Measurements from ENCODE around the gene SLC10A1.
"Not testable (repeated sequence)": the region's sequence is repeated elsewhere in the genome, so short reads cannot be mapped to it uniquely, and the experiment has no call there.

SLC10A1 gene

GRCh38 chr14:69820991-69821390 lies 23.9 kb upstream of the SLC10A1 start:
- no peak overlapping the region for H3K4me3 ChIP-seq (ENCODE audit: low read depth, low read length)
- in situ Hi-C loops (cut with HindIII; ENCODE audit: low sequenced_read_pairs), result no loop called here
- DNase-seq (ENCODE audit: low read depth, low spot score), result no peak
- no peak for TF ChIP-seq CTCF (IDR thresholded peaks at IDR 0.05; ENCODE audit: low read depth, low read length)

GRCh38 chr14:69819607-69820006 lies 22.6 kb upstream of the SLC10A1 start:
- in situ Hi-C loops (cut with HindIII; ENCODE audit: low sequenced_read_pairs), result no loop called here
- H3K4me3 ChIP-seq (ENCODE audit: low read depth, low read length), result no peak overlapping the region
- DNase-seq (ENCODE audit: low read depth, low spot score), result no peak
- TF ChIP-seq CTCF (IDR thresholded peaks at IDR 0.05; ENCODE audit: low read depth, low read length), result no peak

- in situ Hi-C loops (cut with HindIII; ENCODE audit: low sequenced_read_pairs), result no loop called here
- peak; percentile 72 for TF ChIP-seq CTCF (IDR thresholded peaks at IDR 0.05; ENCODE audit: low read depth, low read length)
- H3K4me3 ChIP-seq (ENCODE audit: low read depth, low read length), result no peak overlapping the region
- DNase-seq (ENCODE audit: low read depth, low spot score), result peak; percentile 68
Observed at GRCh38 chr14:69818758-69819191, 21.7 kb upstream of the SLC10A1 start.

GRCh38 chr14:69816216-69816615 lies 19.2 kb upstream of the SLC10A1 start:
- no peak for TF ChIP-seq CTCF (IDR thresholded peaks at IDR 0.05; ENCODE audit: low read depth, low read length)
- in situ Hi-C loops (cut with HindIII; ENCODE audit: low sequenced_read_pairs), result no loop called here
- H3K4me3 ChIP-seq (ENCODE audit: low read depth, low read length), result no peak overlapping the region
- no peak for DNase-seq (ENCODE audit: low read depth, low spot score)

GRCh38 chr14:69815556-69815955 lies 18.5 kb upstream of the SLC10A1 start:
- no peak for TF ChIP-seq CTCF (IDR thresholded peaks at IDR 0.05; ENCODE audit: low read depth, low read length)
- H3K4me3 ChIP-seq (ENCODE audit: low read depth, low read length), result no peak overlapping the region

GRCh38 chr14:69814397-69814796 lies 17.4 kb upstream of the SLC10A1 start:
- DNase-seq (ENCODE audit: low read depth, low spot score), result no peak
- H3K4me3 ChIP-seq (ENCODE audit: low read depth, low read length), result no peak overlapping the region
- TF ChIP-seq CTCF (IDR thresholded peaks at IDR 0.05; ENCODE audit: low read depth, low read length), result no peak
- in situ Hi-C loops (cut with HindIII; ENCODE audit: low sequenced_read_pairs), result no loop called here

More at GRCh38 chr14:69815556-69815955, 18.5 kb upstream of the SLC10A1 start:
- DNase-seq (ENCODE audit: low read depth, low spot score), result no peak
- in situ Hi-C loops (cut with HindIII; ENCODE audit: low sequenced_read_pairs), result no loop called here

- H3K4me3 ChIP-seq (ENCODE audit: low read depth, low read length); in situ Hi-C loops (cut with HindIII; ENCODE audit: low sequenced_read_pairs); DNase-seq (ENCODE audit: low read depth, low spot score): not testable (repeated sequence)
Observed at GRCh38 chr14:69813346-69813745, 16.3 kb upstream of the SLC10A1 start.

All from astrocyte of the spinal cord (primary cell).